Smooth muscle cell (in vitro differentiated cells): ENCODE measurements around the gene MAP2. TPM values are rescaled to one million over a fixed set of nuclear protein-coding genes. Genes with fewer than 3 reads are reported as not detected.

ENCODE experiments used
- DNase-seq: peaks from one replicate; lab custom pipeline; 2025; ENCODE audit not compliant: unreplicated experiment; lab: John Stamatoyannopoulos, UW
- H2AFZ ChIP-seq: fragments of 200-600 bp; sonication (generic); 2 replicates; pipeline ENCODE4 v1.6.0; 2016; ENCODE audit warnings: antibody characterized with exemption, low read depth, mild to moderate bottlenecking
- H3F3A ChIP-seq: fragments of 200-600 bp; sonication (generic); 2 replicates; pipeline ENCODE4 v1.6.0; 2017; ENCODE audit warnings: antibody characterized with exemption, low read depth
- H3K27ac ChIP-seq: fragments of 200-600 bp; sonication (generic); 2 replicates; pipeline ENCODE4 v1.5.1; 2016; ENCODE audit warnings: low read depth, mild to moderate bottlenecking
- H3K27me3 ChIP-seq: fragments of 200-600 bp; sonication (generic); 2 replicates; pipeline ENCODE4 v1.6.1; 2016; ENCODE audit warnings: low read depth, mild to moderate bottlenecking
- H3K36me3 ChIP-seq: fragments of 200-600 bp; sonication (generic); 2 replicates; pipeline ENCODE4 v1.5.1; 2016; ENCODE audit warnings: low read depth
- H3K4me1 ChIP-seq: fragments of 200-600 bp; sonication (generic); 2 replicates; pipeline ENCODE4 v1.5.1; 2016; ENCODE audit warnings: low read depth
- H3K4me2 ChIP-seq: fragments of 200-600 bp; sonication (generic); 2 replicates; pipeline ENCODE4 v1.6.0; 2016; ENCODE audit warnings: mild to moderate bottlenecking
- H3K4me3 ChIP-seq: fragments of 200-600 bp; sonication (generic); 2 replicates; pipeline ENCODE4 v1.5.1; 2016; ENCODE audit warnings: mild to moderate bottlenecking
- H3K79me2 ChIP-seq: fragments of 200-600 bp; sonication (generic); 2 replicates; pipeline ENCODE4 v1.6.0; 2016; ENCODE audit warnings: low read depth, mild to moderate bottlenecking
- H3K9ac ChIP-seq: fragments of 200-600 bp; sonication (generic); 2 replicates; pipeline ENCODE4 v1.6.0; 2016; ENCODE audit warnings: low read depth
- H3K9me3 ChIP-seq: fragments of 200-600 bp; sonication (generic); replicated peaks from 2 replicates; pipeline ENCODE4 v1.5.1; 2016; ENCODE audit warnings: low read depth
- H4K20me1 ChIP-seq: fragments of 200-600 bp; sonication (generic); 2 replicates; pipeline ENCODE4 v1.6.0; 2016; ENCODE audit warnings: low read depth
- CTCF ChIP-seq: fragments of 200-600 bp; sonication (generic); IDR thresholded peaks from 2 replicates; pipeline ENCODE4 v1.5.1; 2017; ENCODE audit warnings: borderline replicate concordance, mild to moderate bottlenecking, antibody characterized with exemption; ENCODE audit not compliant: insufficient read depth, poor library complexity, severe bottlenecking
- WGBS: methylation state at CpG from one replicate; pipeline ENCODE4 v1.1.7; 2016; ENCODE audit warnings: low lambda C conversion rate; 5-methylcytosine and 5-hydroxymethylcytosine counted together
- polyA plus RNA-seq: library from polyadenylated mRNA; unstranded; fragments of >200 nt; fragmentation: Nextera tagmentation; extraction: Ambion mirVana; gene quantifications from 2 replicates; pipeline ENCODE4 v1.2.1, GENCODE V29; 2016
- total RNA-seq: library from RNA; depleted of rRNA; stranded (reverse); fragments of >200 nt; gene quantifications from 2 replicates; pipeline ENCODE4 v1.2.3, GENCODE V29; 2014

The MAP2 gene
- total and polyA plus RNA-seq, 2 experiments from 2014 or later: 1.8 to 18.7 TPM

GRCh38 chr2:209411296-209411695, 12.6 kb upstream of the MAP2 start:
- Histone ChIP-seq H3K9ac (no peak overlapping the region), H3K4me1 (no peaks in the 10 kb centered on the region), H2AFZ (no peak overlapping the region), H3K9me3 (no peaks in the 10 kb centered on the region), H4K20me1 (no peaks in the 10 kb centered on the region), H3K4me3 (no peak overlapping the region), H3K79me2 (no peaks in the 10 kb centered on the region), H3F3A (no peaks in the 10 kb centered on the region), H3K36me3 (no peaks in the 10 kb centered on the region), H3K4me2 (no peak overlapping the region), H3K27ac (no peak overlapping the region), H3K27me3 (no peaks in the 10 kb centered on the region)
- WGBS: 88% methylated on average over 1 of the region's 1 CpG
- DNase-seq: no peak
- no peak for TF ChIP-seq CTCF

- H3K9ac ChIP-seq: no peak overlapping the region
- no peak overlapping the region for H2AFZ ChIP-seq
- no peaks in the 10 kb centered on the region for H3K36me3 ChIP-seq
- 82% methylated on average over 4 of the region's 4 CpGs for WGBS
- H4K20me1 ChIP-seq: no peaks in the 10 kb centered on the region
- no peaks in the 10 kb centered on the region for H3K27me3 ChIP-seq
- no peak overlapping the region for H3K4me2 ChIP-seq
- H3K27ac ChIP-seq: no peak overlapping the region
- H3K79me2 ChIP-seq: no peaks in the 10 kb centered on the region
- no peaks in the 10 kb centered on the region for H3F3A ChIP-seq
- no peaks in the 10 kb centered on the region for H3K4me1 ChIP-seq
- no peak for DNase-seq
- no peaks in the 10 kb centered on the region for H3K9me3 ChIP-seq
- no peak overlapping the region for H3K4me3 ChIP-seq
- no peak for TF ChIP-seq CTCF
Observed at GRCh38 chr2:209411718-209412117, 12.1 kb upstream of the MAP2 start.

GRCh38 chr2:209413311-209414014, 10.4 kb upstream of the MAP2 start:
- H3K27ac ChIP-seq: no peak overlapping the region
- no peak for DNase-seq
- no peaks in the 10 kb centered on the region for H4K20me1 ChIP-seq
- H3K36me3 ChIP-seq: no peaks in the 10 kb centered on the region
- no peak overlapping the region for H3K4me2 ChIP-seq
- no peaks in the 10 kb centered on the region for H3K9me3 ChIP-seq
- H3K4me3 ChIP-seq: no peak overlapping the region
- H3K4me1 ChIP-seq: no peaks in the 10 kb centered on the region
- no peak overlapping the region for H2AFZ ChIP-seq
- no peaks in the 10 kb centered on the region for H3K79me2 ChIP-seq
- no peaks in the 10 kb centered on the region for H3K27me3 ChIP-seq
- TF ChIP-seq CTCF: no peak
- WGBS: 88% methylated on average over 1 of the region's 1 CpG
- no peaks in the 10 kb centered on the region for H3F3A ChIP-seq
- no peak overlapping the region for H3K9ac ChIP-seq

- H3F3A ChIP-seq: no peaks in the 10 kb centered on the region
- no peak for TF ChIP-seq CTCF
- no peak overlapping the region for H3K27ac ChIP-seq
- no peak overlapping the region for H3K9ac ChIP-seq
- no peaks in the 10 kb centered on the region for H3K36me3 ChIP-seq
- no peak overlapping the region for H3K4me3 ChIP-seq
- no peaks in the 10 kb centered on the region for H3K9me3 ChIP-seq
- no peak for DNase-seq
- H3K4me1 ChIP-seq: no peaks in the 10 kb centered on the region
- H3K79me2 ChIP-seq: no peaks in the 10 kb centered on the region
- H4K20me1 ChIP-seq: no peaks in the 10 kb centered on the region
- no peaks in the 10 kb centered on the region for H3K27me3 ChIP-seq
- no peak overlapping the region for H2AFZ ChIP-seq
- no peak overlapping the region for H3K4me2 ChIP-seq
Observed at GRCh38 chr2:209416913-209417312, 6.9 kb upstream of the MAP2 start.
